Fibroblast of mammary gland (primary cell): ENCODE data around the gene KHSRP.

ENCODE experiments used
- DNase-seq: peaks from one replicate; pipeline ENCODE4 v3.0.0-alpha.2; 2010; ENCODE audit warnings: low read depth
- H3K4me3 ChIP-seq: 2 replicates; pipeline ENCODE4 v1.5.1; 2011; ENCODE audit warnings: low read depth, mild to moderate bottlenecking, low read length, moderate library complexity; ENCODE audit not compliant: control insufficient read depth
- CTCF ChIP-seq: conservative IDR thresholded peaks from 2 replicates; pipeline ENCODE4 v1.5.1; 2011; ENCODE audit warnings: low read depth, low read length, inconsistent platforms; ENCODE audit not compliant: control insufficient read depth, insufficient read depth

KHSRP gene

GRCh38 chr19:6413721-6414643, 10.6 kb downstream of the KHSRP start:
- H3K4me3 ChIP-seq = no peak overlapping the region
- DNase-seq = no peak
- TF ChIP-seq CTCF = no peak

- no peak overlapping the region for H3K4me3 ChIP-seq
- no peak for DNase-seq
- TF ChIP-seq CTCF = no peak
Measured at GRCh38 chr19:6413291-6413690, 11.3 kb downstream of the KHSRP start.

- peak; percentile 55 for TF ChIP-seq CTCF
- no peak overlapping the region for H3K4me3 ChIP-seq
- no peak for DNase-seq
Measured at GRCh38 chr19:6412447-6413091, 12.0 kb downstream of the KHSRP start.

GRCh38 chr19:6412061-6412446, 12.6 kb downstream of the KHSRP start:
- DNase-seq = no peak
- H3K4me3 ChIP-seq = no peak overlapping the region
- TF ChIP-seq CTCF = no peak

- no peak overlapping the region for H3K4me3 ChIP-seq
- no peak for TF ChIP-seq CTCF
- DNase-seq = no peak
Measured at GRCh38 chr19:6409346-6409745, 15.3 kb downstream of the KHSRP start.

- TF ChIP-seq CTCF = no peak
- no peak for DNase-seq
- no peak overlapping the region for H3K4me3 ChIP-seq
Measured at GRCh38 chr19:6406401-6406800, 18.2 kb downstream of the KHSRP start.
